ENCODE measurements around the gene RREB1.
"Not testable (repeated sequence)": the region's sequence is repeated elsewhere in the genome, so short reads cannot be mapped to it uniquely, and the experiment has no call there.

Gene RREB1

DNA sequence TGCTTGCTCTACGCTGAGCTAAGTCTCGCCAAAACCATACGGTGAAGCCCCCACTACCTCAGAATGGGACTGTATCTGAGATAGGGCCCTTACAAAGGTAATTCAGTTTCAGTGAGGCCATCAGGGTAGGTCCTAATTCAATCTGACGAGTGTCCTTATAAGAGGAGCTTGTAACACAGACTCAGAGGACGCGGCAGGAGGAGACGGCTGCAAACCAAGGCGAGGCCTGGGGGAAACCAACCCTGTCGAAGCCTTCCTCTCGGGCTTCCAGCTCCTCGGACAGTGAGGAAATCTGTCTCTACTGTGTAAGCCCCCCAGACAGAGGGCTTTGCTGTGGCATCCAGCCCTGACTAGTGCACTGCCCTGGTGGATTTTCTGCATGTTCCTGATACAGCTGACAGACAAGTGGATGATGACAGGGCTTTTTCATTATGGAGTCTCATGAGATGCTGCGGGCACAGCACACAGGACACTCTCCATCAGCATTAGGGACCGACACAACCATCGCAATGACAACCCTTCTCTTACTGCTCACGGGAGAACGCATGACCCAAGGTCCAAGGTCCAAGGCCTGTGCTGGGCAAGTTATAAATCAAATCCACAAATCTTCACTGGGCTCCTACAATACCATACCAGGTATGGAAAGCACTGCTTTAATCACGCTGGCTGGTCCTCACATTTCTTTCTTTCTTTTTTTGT is 157.1 kb downstream of the RREB1 start:
- no peak for DNase-seq

DNA sequence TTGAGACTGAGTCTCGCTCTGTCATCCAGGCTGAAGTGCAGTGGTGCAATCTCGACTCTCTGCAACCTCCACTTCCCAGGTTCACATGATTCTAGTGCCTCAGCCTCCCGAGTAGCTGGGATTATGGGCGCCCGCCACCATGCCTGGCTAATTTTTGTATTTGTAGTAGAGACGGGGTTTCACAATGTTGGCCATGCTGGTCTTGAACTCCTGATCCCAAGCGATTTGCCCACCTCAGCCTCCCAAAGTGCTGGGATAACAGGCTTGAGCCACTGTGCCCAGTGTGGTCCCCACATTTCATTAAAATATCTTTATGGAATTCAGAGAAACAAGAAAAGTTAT is 157.6 kb downstream of the RREB1 start:
- not testable (repeated sequence) for DNase-seq

GRCh38 chr6:7267071-7267465 is 159.3 kb downstream of the RREB1 start:
- DNase-seq = no peak

DNA sequence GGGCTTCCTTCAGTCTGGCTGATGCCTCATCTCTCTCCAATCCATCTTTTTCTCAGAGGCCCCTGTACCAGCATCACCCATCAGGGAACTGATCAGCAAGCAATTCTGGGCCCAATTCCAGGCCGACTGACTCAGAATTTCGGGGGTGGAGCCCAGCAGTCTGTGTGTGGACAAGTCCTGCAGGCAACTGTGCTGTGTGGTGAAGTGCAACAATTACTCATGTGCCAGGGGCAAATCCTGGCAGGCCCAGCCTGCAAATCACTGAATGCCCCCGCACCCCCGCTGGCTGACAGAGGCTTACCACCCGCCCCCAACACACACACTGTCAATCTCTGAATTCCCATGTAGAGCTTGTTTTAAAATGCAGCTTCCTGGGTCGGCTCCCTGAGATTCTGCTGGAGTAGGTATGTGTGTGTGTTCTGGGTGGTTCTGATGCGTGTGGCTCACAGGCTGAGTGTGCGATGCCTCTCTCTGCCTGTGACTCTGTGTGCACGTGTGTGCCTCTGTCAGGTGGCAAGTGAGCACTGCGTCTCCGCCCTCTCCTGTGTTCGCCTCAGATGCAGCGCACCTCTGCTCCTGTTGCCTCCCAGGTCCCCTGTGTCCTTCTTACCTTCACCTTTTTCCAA is 159.8 kb downstream of the RREB1 start:
- peak; percentile 95 for DNase-seq

DNA sequence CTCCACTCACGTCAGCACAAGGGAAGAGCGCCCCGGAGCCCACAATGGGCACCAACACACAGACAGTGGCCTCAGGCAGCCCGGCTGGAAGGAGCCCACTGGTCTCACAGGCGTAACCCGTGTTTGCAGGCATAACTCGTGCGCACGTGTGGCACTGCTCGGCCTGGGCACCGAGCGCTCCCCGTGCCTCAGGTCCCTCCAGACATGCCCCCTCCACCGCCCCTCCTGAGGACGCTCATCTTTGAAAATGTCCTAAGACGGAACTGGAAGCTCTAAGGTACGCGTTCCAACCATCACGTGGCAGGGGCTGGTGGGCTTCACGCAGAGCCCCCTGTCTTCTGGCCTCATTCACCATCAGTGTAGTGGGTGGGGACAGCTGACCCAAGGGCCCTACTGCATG is 160.6 kb downstream of the RREB1 start:
- DNase-seq = no peak

- no peak for DNase-seq
Measured at GRCh38 chr6:7268816-7269555, 161.2 kb downstream of the RREB1 start.

DNA sequence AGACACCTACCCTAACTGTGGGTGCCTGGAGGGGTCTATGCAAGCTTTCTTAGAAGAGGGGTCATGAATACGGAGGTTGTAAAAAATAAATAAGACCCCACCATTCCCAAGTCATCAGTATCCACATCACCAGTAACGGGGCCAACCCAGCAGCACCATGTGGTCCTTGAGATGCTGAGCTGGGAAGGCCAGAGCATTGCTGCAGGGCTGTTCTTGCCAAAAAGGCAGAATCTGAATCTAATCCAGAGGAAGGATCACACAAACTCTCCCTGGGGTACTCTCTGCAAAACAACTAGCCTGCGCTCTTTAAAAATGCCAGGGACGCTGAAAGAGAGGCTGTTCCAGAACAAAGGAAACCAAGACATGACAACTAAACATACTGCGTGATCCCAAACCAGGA is 162.1 kb downstream of the RREB1 start:
- no peak for DNase-seq

GRCh38 chr6:7270320-7271204 is 162.8 kb downstream of the RREB1 start:
- DNase-seq = no peak

DNA sequence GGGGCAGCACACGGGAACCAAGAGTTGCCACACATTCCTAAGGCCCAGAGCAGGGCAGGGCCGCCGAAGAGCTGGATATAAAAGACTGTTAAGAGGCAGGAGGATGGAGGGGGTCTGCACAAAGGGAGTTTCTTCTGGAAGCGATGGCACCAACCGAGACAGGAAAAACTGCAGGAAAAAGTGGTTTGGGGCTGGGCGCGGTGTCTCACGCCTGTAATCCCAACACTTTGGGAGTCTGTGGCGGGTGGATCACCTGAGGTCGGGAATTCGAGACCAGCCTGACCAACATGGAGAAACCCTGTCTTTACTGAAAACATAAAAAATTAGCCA is 163.4 kb downstream of the RREB1 start:
- DNase-seq = no peak

DNA sequence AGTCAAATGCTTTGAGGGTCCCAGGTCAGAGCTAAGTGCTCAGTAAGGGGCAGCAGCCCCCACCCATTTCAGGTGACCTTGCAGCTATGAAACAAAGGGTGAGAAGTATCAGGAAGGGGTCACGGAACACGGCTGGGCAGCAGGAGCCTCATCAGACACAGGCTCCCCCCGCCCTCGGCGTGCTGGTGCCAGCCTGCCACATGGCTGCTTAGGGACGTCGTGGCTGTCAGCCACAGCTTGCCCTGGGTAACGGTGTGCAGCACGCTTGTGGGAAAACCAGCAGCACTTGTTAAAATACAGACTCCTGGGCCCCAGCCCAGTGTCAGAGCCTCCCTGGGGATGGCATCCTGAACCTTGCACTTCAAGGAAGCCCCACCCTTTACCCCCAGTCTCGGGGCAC is 165.9 kb downstream of the RREB1 start:
- DNase-seq = no peak

GRCh38 chr6:7274525-7274924 is 166.8 kb downstream of the RREB1 start:
- DNase-seq = not testable (repeated sequence)

DNA sequence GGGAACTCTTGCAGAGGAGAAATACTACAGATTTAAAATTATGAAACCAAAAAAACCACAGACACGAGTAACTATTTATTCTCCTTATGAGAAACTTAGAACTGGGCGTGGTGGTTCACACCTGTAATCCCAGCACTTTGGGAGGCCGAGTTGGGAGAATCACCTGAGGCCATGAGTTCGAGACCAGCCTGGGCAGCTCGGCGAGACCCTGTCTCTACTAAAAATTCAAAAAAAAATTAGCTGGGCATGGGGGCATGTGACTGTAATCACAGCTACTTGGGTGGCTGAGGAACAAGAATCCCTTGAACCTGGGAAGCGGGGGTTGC is 168.4 kb downstream of the RREB1 start:
- DNase-seq = no peak

- no peak for DNase-seq
Measured at GRCh38 chr6:7282097-7282906, 174.5 kb downstream of the RREB1 start.

GRCh38 chr6:7283676-7284075 is 175.9 kb downstream of the RREB1 start:
- no peak for DNase-seq

- DNase-seq = no peak
Measured at GRCh38 chr6:7285416-7285815, 177.7 kb downstream of the RREB1 start.

DNA sequence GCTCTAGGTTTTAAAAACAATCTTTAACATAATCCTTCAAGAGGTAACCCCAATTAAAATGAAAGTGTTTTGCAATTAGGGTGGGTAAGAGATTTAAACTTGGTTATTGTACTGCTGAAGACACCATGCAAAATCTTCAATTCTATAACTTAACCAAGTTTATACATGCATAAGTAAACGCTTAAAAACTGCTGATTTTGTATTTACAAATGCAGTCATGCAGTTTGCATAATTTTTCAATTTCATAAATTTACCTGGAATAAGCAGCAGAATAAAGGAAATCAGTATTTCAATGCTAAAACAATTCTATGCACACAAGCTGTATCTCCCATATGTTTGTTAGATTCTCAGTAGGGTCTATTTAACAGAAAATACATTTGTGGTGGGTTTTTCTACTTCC is 182.3 kb downstream of the RREB1 start:
- DNase-seq = no peak

DNA sequence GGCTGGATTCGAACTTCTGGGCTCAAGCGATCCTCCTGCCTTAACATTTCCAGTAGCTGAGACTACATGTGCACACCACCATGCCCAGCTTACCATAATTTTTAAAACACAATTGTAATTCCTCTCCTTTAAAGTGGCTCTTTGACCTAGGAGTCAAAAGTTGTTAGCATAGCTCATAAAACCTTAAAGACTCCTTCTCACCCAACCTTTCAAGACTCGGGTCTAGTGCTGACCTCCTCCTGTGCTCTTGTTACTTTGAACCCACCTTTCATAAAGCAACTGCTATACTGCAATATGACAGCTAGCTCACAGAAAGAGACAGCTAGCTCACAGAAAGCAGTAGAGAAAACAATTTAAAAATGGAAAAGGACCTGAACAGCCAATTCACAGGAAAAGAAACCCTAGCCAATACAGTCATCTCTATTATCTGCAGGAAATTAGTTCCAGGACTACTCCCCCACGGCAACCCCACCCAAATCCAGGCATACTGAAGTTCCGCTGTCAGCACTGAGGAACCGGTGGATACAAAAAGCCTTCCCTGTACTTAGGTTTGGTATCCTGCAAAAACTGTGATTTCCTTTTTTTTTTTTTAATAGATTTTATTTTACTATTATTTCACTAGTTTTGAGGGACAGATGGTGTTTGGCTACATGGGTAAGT is 185.0 kb downstream of the RREB1 start:
- DNase-seq = no peak

DNA sequence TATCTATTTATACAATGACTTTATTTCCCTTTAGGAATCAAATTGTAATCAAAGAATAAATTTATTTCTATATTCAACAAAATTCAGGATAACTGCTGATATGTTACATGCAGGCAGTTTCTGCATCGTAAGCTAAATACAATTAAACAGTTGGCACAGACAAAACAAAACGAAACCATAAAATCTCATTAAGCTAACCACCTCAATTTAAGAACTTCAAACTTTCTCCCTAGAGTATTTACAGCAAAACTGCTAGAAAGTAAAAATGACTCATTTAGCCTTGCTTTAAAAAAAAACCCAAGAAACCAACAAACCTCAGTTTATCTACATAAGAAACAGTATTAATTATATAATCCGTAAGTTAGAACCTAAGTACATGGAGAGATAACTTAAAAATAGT is 188.2 kb downstream of the RREB1 start:
- no peak for DNase-seq

- no peak for DNase-seq
Measured at GRCh38 chr6:7296602-7297001, 188.8 kb downstream of the RREB1 start.

GRCh38 chr6:7298113-7298512 is 190.4 kb downstream of the RREB1 start:
- DNase-seq = no peak

DNA sequence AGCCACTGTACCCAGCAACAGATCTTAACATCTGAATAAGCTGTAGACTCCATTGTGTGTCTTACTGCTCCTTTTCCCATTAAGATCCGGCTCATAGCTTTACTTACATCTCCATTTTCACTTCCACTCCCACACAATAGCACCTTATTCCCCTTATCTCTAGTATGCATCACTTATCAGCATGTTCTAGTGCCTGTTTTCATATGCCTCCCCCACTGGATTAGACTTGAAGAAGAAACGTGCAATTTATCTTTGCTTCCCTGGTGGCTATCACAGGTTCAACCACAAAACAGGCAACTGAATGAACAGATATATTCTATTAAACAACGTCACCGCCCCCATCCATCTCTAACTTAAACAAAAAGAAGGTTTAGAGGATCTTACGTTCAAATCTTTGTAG is 193.2 kb downstream of the RREB1 start:
- no peak for DNase-seq

All from fibroblast of skin of scalp (primary cell).